GM18909 (cell line): ENCODE data around the gene PANK1.

ENCODE experiments used
- ATAC-seq: cut with Tn5 transposase; IDR thresholded peaks from one replicate; pipeline ENCODE4 v1.9.1; 2021; ENCODE audit warnings: mild to moderate bottlenecking; ENCODE audit not compliant: unreplicated experiment, poor library complexity

The PANK1 gene

GRCh38 chr10:89652806-89653370 lies 7.8 kb upstream of the PANK1 start:
- no peak for ATAC-seq

GRCh38 chr10:89651916-89652573 lies 7.0 kb upstream of the PANK1 start:
- peak; percentile 42 for ATAC-seq

- ATAC-seq = no peak
Measured at GRCh38 chr10:89651205-89651915, 6.3 kb upstream of the PANK1 start.

GRCh38 chr10:89649051-89649450 lies 4.0 kb upstream of the PANK1 start:
- no peak for ATAC-seq

- no peak for ATAC-seq
Measured at GRCh38 chr10:89648074-89648473, 3.0 kb upstream of the PANK1 start.

- ATAC-seq = no peak
Measured at GRCh38 chr10:89646889-89647657, 2.0 kb upstream of the PANK1 start.

- no peak for ATAC-seq
Measured at GRCh38 chr10:89645742-89646172, 715 bp upstream of the PANK1 start.

- peak; percentile 34 for ATAC-seq
Measured at GRCh38 chr10:89644691-89644966, 413 bp downstream of the PANK1 start.

- ATAC-seq = peak; percentile 93
Measured at GRCh38 chr10:89643812-89644690, 991 bp downstream of the PANK1 start.

GRCh38 chr10:89643431-89643811 lies 1.6 kb downstream of the PANK1 start:
- no peak for ATAC-seq

GRCh38 chr10:89642193-89642592 lies 2.8 kb downstream of the PANK1 start:
- ATAC-seq = no peak

GRCh38 chr10:89640241-89640640 lies 4.8 kb downstream of the PANK1 start:
- no peak for ATAC-seq

- ATAC-seq = no peak
Measured at GRCh38 chr10:89639326-89639725, 5.7 kb downstream of the PANK1 start.

GRCh38 chr10:89637113-89637512 lies 7.9 kb downstream of the PANK1 start:
- no peak for ATAC-seq

- no peak for ATAC-seq
Measured at GRCh38 chr10:89634637-89635036, 10.4 kb downstream of the PANK1 start.

- ATAC-seq = no peak
Measured at GRCh38 chr10:89633484-89633883, 11.6 kb downstream of the PANK1 start.

GRCh38 chr10:89632824-89633223 lies 12.2 kb downstream of the PANK1 start:
- ATAC-seq = no peak

GRCh38 chr10:89627830-89628229 lies 17.2 kb downstream of the PANK1 start:
- no peak for ATAC-seq

GRCh38 chr10:89625041-89625765 lies 19.8 kb downstream of the PANK1 start:
- ATAC-seq = no peak

GRCh38 chr10:89624020-89624419 lies 21.0 kb downstream of the PANK1 start:
- ATAC-seq = no peak
